OCI-LY1 (cell line): ENCODE data around the gene SP100.

Source experiments
- H2AFZ ChIP-seq: fragments of 200-600 bp; sonication (generic), shearing (Covaris generic); 2 replicates; pipeline ENCODE4 v1.6.0; 2014; ENCODE audit warnings: antibody characterized with exemption, mild to moderate bottlenecking, low read length
- H3F3A ChIP-seq: fragments of 200-600 bp; sonication (generic), shearing (Covaris generic); 2 replicates; pipeline ENCODE4 v1.6.0; 2014; ENCODE audit warnings: mild to moderate bottlenecking, antibody characterized with exemption, low read length, moderate library complexity; ENCODE audit not compliant: insufficient read depth
- H3K27ac ChIP-seq: fragments of 200-600 bp; sonication (generic); 2 replicates; pipeline ENCODE4 v1.5.1; 2014; ENCODE audit warnings: low read length, mixed run types, mild to moderate bottlenecking, low read depth; ENCODE audit not compliant: poor library complexity, severe bottlenecking
- H3K27me3 ChIP-seq: fragments of 200-600 bp; sonication (generic); 2 replicates; pipeline ENCODE4 v1.6.0; 2014; ENCODE audit warnings: antibody characterized with exemption, mild to moderate bottlenecking, low read length, moderate library complexity; ENCODE audit not compliant: insufficient read depth
- H3K36me3 ChIP-seq: fragments of 200-600 bp; sonication (generic); 2 replicates; pipeline ENCODE4 v1.6.1; 2014; ENCODE audit warnings: mild to moderate bottlenecking, antibody characterized with exemption, low read length, moderate library complexity, mixed read lengths; ENCODE audit not compliant: insufficient read depth
- H3K4me1 ChIP-seq: fragments of 200-600 bp; sonication (generic); 2 replicates; pipeline ENCODE4 v1.5.1; 2014; ENCODE audit warnings: mild to moderate bottlenecking, low read length, moderate library complexity; ENCODE audit not compliant: insufficient read depth, severe bottlenecking
- H3K4me2 ChIP-seq: fragments of 200-600 bp; sonication (generic), shearing (Covaris generic); 2 replicates; pipeline ENCODE4 v1.6.1; 2014; ENCODE audit warnings: low read length
- H3K4me3 ChIP-seq: fragments of 200-600 bp; sonication (generic); 2 replicates; pipeline ENCODE4 v1.5.1; 2014; ENCODE audit warnings: low read length, low read depth, mild to moderate bottlenecking, mixed read lengths; ENCODE audit not compliant: poor library complexity, severe bottlenecking
- H3K79me2 ChIP-seq: fragments of 200-600 bp; shearing (Covaris generic); 2 replicates; pipeline ENCODE4 v1.6.1; 2016; ENCODE audit warnings: mixed run types, low read length, mixed read lengths; ENCODE audit not compliant: insufficient read depth
- H3K9ac ChIP-seq: fragments of 200-600 bp; sonication (generic), shearing (Covaris generic); 2 replicates; pipeline ENCODE4 v1.6.1; 2014; ENCODE audit warnings: mild to moderate bottlenecking, low read length, mixed read lengths
- H3K9me2 ChIP-seq: fragments of 200-600 bp; sonication (generic), shearing (Covaris generic); 2 replicates; pipeline ENCODE4 v1.6.1; 2014; ENCODE audit warnings: low read depth, mild to moderate bottlenecking, low read length, mixed read lengths
- H3K9me3 ChIP-seq: fragments of 200-600 bp; shearing (Covaris generic); 2 replicates; pipeline ENCODE4 v1.6.1; 2014; ENCODE audit warnings: low read length, mixed read lengths
- H4K20me1 ChIP-seq: fragments of 200-600 bp; sonication (generic), shearing (Covaris generic); 2 replicates; pipeline ENCODE4 v1.6.0; 2016; ENCODE audit warnings: mild to moderate bottlenecking, low read length; ENCODE audit not compliant: insufficient read depth
- CTCF ChIP-seq: fragments of 200-600 bp; sonication (generic), shearing (Covaris generic); IDR thresholded peaks from 2 replicates; pipeline ENCODE4 v1.5.1; 2017; ENCODE audit warnings: mild to moderate bottlenecking, antibody characterized with exemption, low read length, moderate library complexity, mixed read lengths
- EZH2 ChIP-seq: fragments of 200-600 bp; sonication (generic), shearing (Covaris generic); IDR thresholded peaks from 2 replicates; pipeline ENCODE4 v1.8.0; 2017; ENCODE audit warnings: borderline replicate concordance, mixed run types, mild to moderate bottlenecking, antibody characterized with exemption, low read length, moderate library complexity, mixed read lengths

Gene SP100

DNA sequence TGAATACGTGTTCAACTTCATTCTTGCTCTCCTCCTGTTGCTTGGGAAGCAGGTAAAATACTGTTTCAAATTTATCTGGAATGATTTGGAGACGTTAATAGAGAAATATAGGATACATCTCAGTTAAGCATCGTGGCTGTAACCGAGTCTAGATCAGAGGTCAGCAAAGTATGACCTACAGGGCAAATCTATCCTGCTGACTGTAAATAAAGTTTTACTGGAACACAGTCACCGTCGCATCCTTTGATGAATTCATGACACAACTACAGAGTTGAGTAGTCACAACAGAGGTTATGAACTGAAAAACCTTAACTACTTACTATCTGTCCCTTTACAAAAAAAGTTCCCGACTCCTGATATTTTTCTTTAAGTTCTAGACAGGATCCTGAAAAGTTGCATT lies 86.6 kb downstream of the SP100 start:
- Histone ChIP-seq H3K4me3 (no peak overlapping the region), H3K27ac (no peak overlapping the region), H3K36me3 (peaks cover 37% of the 10 kb centered on the region), H3K79me2 (no peaks in the 10 kb centered on the region), H3K9me2 (no peaks in the 10 kb centered on the region), H3K4me2 (no peak overlapping the region), H3K27me3 (no peaks in the 10 kb centered on the region), H3K9me3 (no peaks in the 10 kb centered on the region), H3F3A (no peaks in the 10 kb centered on the region), H2AFZ (no peak overlapping the region), H3K9ac (no peak overlapping the region), H4K20me1 (no peaks in the 10 kb centered on the region), H3K4me1 (peaks cover 7% of the 10 kb centered on the region)
- TF ChIP-seq CTCF (no peak), EZH2 (no peak)

DNA sequence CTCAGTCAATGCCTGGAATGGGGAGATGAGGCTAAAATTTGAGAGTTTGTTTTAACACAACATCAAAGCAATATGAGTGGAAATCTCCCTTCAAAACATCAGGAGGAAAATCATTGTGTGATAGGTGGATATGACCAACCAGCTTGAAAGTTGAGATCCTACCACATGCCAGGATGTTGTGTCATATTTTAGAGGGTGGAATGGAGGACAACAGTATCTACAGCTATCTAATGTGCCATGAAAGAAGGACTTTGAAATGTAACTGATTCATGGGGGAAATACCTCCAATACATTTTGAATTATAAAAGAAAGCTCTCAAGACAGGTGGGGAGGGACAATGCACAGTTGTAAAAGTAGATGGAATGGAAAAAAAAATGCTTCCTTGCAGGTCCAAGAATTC lies 87.8 kb downstream of the SP100 start:
- Histone ChIP-seq H3K9ac (no peak overlapping the region), H2AFZ (no peak overlapping the region), H3K9me2 (no peaks in the 10 kb centered on the region), H3K4me3 (no peak overlapping the region), H4K20me1 (no peaks in the 10 kb centered on the region), H3K36me3 (peaks cover 27% of the 10 kb centered on the region), H3K27ac (no peak overlapping the region), H3K27me3 (no peaks in the 10 kb centered on the region), H3F3A (no peaks in the 10 kb centered on the region), H3K79me2 (no peaks in the 10 kb centered on the region), H3K9me3 (no peaks in the 10 kb centered on the region), H3K4me1 (peaks cover 7% of the 10 kb centered on the region), H3K4me2 (no peak overlapping the region)
- TF ChIP-seq EZH2 (no peak), CTCF (no peak)

DNA sequence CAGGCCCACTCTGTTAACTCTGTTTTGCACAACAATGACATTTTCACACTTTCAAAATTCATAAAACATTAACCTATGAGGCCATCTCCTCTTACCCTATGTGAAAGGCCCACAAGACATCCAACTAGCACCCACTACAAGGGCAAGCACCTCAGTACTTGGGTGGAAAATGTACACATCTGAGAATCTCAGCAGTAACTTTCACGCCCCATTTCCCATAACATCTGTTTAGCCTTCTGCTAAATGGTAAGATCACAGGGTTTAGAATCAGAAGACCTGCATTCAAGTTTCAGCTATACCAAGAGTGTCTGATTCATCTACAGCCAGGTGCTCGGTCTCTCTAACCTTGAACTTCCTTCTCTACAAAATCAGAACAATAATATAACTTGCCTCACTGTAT lies 89.2 kb downstream of the SP100 start:
- H2AFZ ChIP-seq: no peak overlapping the region
- no peaks in the 10 kb centered on the region for H3K9me3 ChIP-seq
- TF ChIP-seq EZH2 (no peak), CTCF (no peak)
- peaks cover 35% of the 10 kb centered on the region for H3K36me3 ChIP-seq
- H3K9me2 ChIP-seq: no peaks in the 10 kb centered on the region
- no peaks in the 10 kb centered on the region for H3K79me2 ChIP-seq
- no peaks in the 10 kb centered on the region for H3K27me3 ChIP-seq
- H3K4me2 ChIP-seq: no peak overlapping the region
- H3K9ac ChIP-seq: no peak overlapping the region
- H4K20me1 ChIP-seq: no peaks in the 10 kb centered on the region
- H3K4me3 ChIP-seq: no peak overlapping the region
- H3F3A ChIP-seq: no peaks in the 10 kb centered on the region
- no peak overlapping the region for H3K27ac ChIP-seq
- H3K4me1 ChIP-seq: peaks cover 7% of the 10 kb centered on the region
